H1 (cell line): ENCODE results near the gene MAP2K7. TPM values are rescaled to one million over a fixed set of nuclear protein-coding genes. Genes with fewer than 3 reads are reported as not detected.

Source experiments
- CTCF ChIA-PET: fragments of 300-600 bp; sonication (Branson Sonifier 250); formaldehyde crosslinking; loops from one replicate; lab custom pipeline; 2021; ENCODE audit not compliant: partially characterized antibody; lab: Charles Lee
- POLR2A ChIA-PET: fragments of 300-600 bp; sonication (Branson Sonifier 250); formaldehyde crosslinking; loops from one replicate; lab custom pipeline; 2021; ENCODE audit warnings: inconsistent platforms; ENCODE audit not compliant: partially characterized antibody; lab: Charles Lee
- DNase-seq, 2 experiments: peaks; one replicate each; pipeline versions ENCODE4 v3.0.0 to v3.0.0-alpha.2; 2010 to 2022; ENCODE audit warnings: low spot score in 2 of 2, low read depth in 1 of 2, mixed read lengths in 1 of 2
- FAIRE-seq: peaks from 2 replicates; lab custom pipeline; 2011; peaks lifted over from hg19 to GRCh38; lab: Jason Lieb, UNC
- H2AFZ ChIP-seq: 2 replicates; pipeline ENCODE4 v1.8.1; 2012; ENCODE audit warnings: low read length, inconsistent platforms
- H2AK5ac ChIP-seq: 2 replicates; pipeline ENCODE4 v1.6.1; 2013; ENCODE audit warnings: low read depth, low read length
- H2BK120ac ChIP-seq: replicated peaks from 2 replicates; pipeline ENCODE3; 2013; ENCODE audit warnings: low read depth, low read length, inconsistent platforms
- H2BK12ac ChIP-seq: 2 replicates; pipeline ENCODE4 v1.6.1; 2013; ENCODE audit warnings: low read depth, low read length
- H2BK15ac ChIP-seq: 2 replicates; pipeline ENCODE4 v1.6.1; 2013; ENCODE audit warnings: low read length
- H2BK20ac ChIP-seq: 2 replicates; pipeline ENCODE4 v1.6.1; 2013; ENCODE audit warnings: low read length
- H2BK5ac ChIP-seq: 2 replicates; pipeline ENCODE4 v1.6.1; 2013; ENCODE audit warnings: low read depth, low read length
- H3K14ac ChIP-seq: 2 replicates; pipeline ENCODE4 v1.6.1; 2013; ENCODE audit warnings: inconsistent platforms; ENCODE audit not compliant: insufficient read length
- H3K18ac ChIP-seq: 2 replicates; pipeline ENCODE4 v1.6.1; 2013; ENCODE audit warnings: low read length; ENCODE audit errors: extremely low read depth
- H3K23ac ChIP-seq: 2 replicates; pipeline ENCODE4 v1.6.1; 2013; ENCODE audit warnings: inconsistent platforms; ENCODE audit not compliant: insufficient read length
- H3K23me2 ChIP-seq: 2 replicates; pipeline ENCODE4 v1.6.1; 2013; ENCODE audit warnings: low read depth, low read length
- H3K27ac ChIP-seq: 2 replicates; pipeline ENCODE4 v1.6.1; 2011; ENCODE audit warnings: low read depth, low read length, inconsistent platforms
- H3K27me3 ChIP-seq, 4 experiments: replicated peaks in 1 of 4; 1 replicate in 1 of 4; 2 replicates in 3 of 4; pipeline versions ENCODE4 v1.6.1 to v1.8.1; 2011 to 2013; ENCODE audit warnings: low read length in 3 of 4, mild to moderate bottlenecking in 3 of 4, inconsistent platforms in 2 of 4, mixed read lengths in 2 of 4, moderate library complexity in 1 of 4; ENCODE audit not compliant: control insufficient read depth in 3 of 4, insufficient read depth in 3 of 4; ENCODE audit errors: extremely low read depth in 1 of 4
- H3K36me3 ChIP-seq, 4 experiments: 2 replicates each; pipeline versions ENCODE4 v1.6.1 to v1.8.1; 2011 to 2013; ENCODE audit warnings: mild to moderate bottlenecking in 4 of 4, low read length in 3 of 4, moderate library complexity in 2 of 4, control low read depth in 1 of 4, inconsistent platforms in 1 of 4; ENCODE audit not compliant: insufficient read depth in 4 of 4, control insufficient read depth in 2 of 4
- H3K4ac ChIP-seq: replicated peaks from 2 replicates; pipeline ENCODE3; 2013; ENCODE audit warnings: low read length, low read depth, mixed read lengths, inconsistent platforms; ENCODE audit not compliant: insufficient read length
- H3K4me1 ChIP-seq, 4 experiments: replicated peaks in 1 of 4; 1 replicate in 1 of 4; 2 replicates in 3 of 4; pipeline versions ENCODE4 v1.6.1 to v1.8.1; 2011 to 2013; ENCODE audit warnings: low read length in 3 of 4, inconsistent platforms in 2 of 4, mixed read lengths in 1 of 4; ENCODE audit not compliant: insufficient read depth in 4 of 4, control insufficient read depth in 3 of 4
- H3K4me2 ChIP-seq, 2 experiments: 2 replicates each; pipeline versions ENCODE4 v1.6.1 to v1.8.1; 2011 to 2013; ENCODE audit warnings: low read depth in 2 of 2, low read length in 2 of 2, control low read depth in 1 of 2, inconsistent platforms in 1 of 2, mild to moderate bottlenecking in 1 of 2; ENCODE audit not compliant: insufficient read depth in 1 of 2
- H3K4me3 ChIP-seq, 4 experiments: fragments of 200-600, 300-600 bp in 1 of 4; sonication (generic), shearing (Covaris generic), sonication (Bioruptor Twin) in 1 of 4; 2 replicates each; pipeline versions ENCODE4 v1.5.1 to v1.8.1; 2011 to 2016; ENCODE audit warnings: low read length in 4 of 4, low read depth in 3 of 4, control low read depth in 2 of 4, inconsistent platforms in 2 of 4, mild to moderate bottlenecking in 2 of 4, mixed read lengths in 1 of 4, moderate library complexity in 1 of 4; ENCODE audit not compliant: insufficient read depth in 2 of 4; ENCODE audit errors: extremely low read depth in 1 of 4
- H3K56ac ChIP-seq: replicated peaks from 2 replicates; pipeline ENCODE3; 2013; ENCODE audit warnings: low read depth, mild to moderate bottlenecking, mixed read lengths, low read length, inconsistent platforms; ENCODE audit not compliant: insufficient read length
- H3K79me1 ChIP-seq: 2 replicates; pipeline ENCODE4 v1.6.1; 2013; ENCODE audit warnings: low read depth, low read length, control low read depth
- H3K79me2 ChIP-seq, 2 experiments: 2 replicates each; pipeline versions ENCODE4 v1.6.1 to v1.8.1; 2012 to 2013; ENCODE audit warnings: low read length in 2 of 2, mild to moderate bottlenecking in 2 of 2, inconsistent platforms in 1 of 2; ENCODE audit not compliant: insufficient read depth in 2 of 2, control insufficient read depth in 1 of 2
- H3K9ac ChIP-seq, 4 experiments: replicated peaks in 1 of 4; 1 replicate in 1 of 4; 2 replicates in 3 of 4; pipeline versions ENCODE4 v1.6.1 to v1.8.1; 2011 to 2013; ENCODE audit warnings: low read depth in 3 of 4, low read length in 3 of 4, control low read depth in 2 of 4, mild to moderate bottlenecking in 2 of 4, moderate library complexity in 2 of 4, inconsistent platforms in 1 of 4; ENCODE audit errors: extremely low read depth in 1 of 4
- H3K9me3 ChIP-seq, 2 experiments: 2 replicates each; pipeline versions ENCODE4 v1.6.1 to v1.8.1; 2012 to 2013; ENCODE audit warnings: mild to moderate bottlenecking in 2 of 2, moderate library complexity in 2 of 2, control low read depth in 1 of 2, inconsistent platforms in 1 of 2, low read depth in 1 of 2, low read length in 1 of 2, mixed read lengths in 1 of 2; ENCODE audit not compliant: insufficient read depth in 2 of 2
- H4K20me1 ChIP-seq, 2 experiments: replicated peaks in 1 of 2; 2 replicates each; pipeline versions ENCODE3 to v1.8.1; 2011 to 2013; ENCODE audit warnings: inconsistent platforms in 2 of 2, low read length in 2 of 2, mild to moderate bottlenecking in 1 of 2; ENCODE audit not compliant: insufficient read depth in 2 of 2, control insufficient read depth in 1 of 2
- H4K5ac ChIP-seq: 2 replicates; pipeline ENCODE4 v1.6.1; 2013; ENCODE audit warnings: low read length, low read depth, mixed read lengths, inconsistent platforms; ENCODE audit not compliant: insufficient read length
- H4K8ac ChIP-seq: 2 replicates; pipeline ENCODE4 v1.8.0; 2013; ENCODE audit warnings: mild to moderate bottlenecking, moderate library complexity, low read length, inconsistent platforms; ENCODE audit not compliant: insufficient read depth; ENCODE audit errors: extremely low read depth
- H4K91ac ChIP-seq: replicated peaks from 2 replicates; pipeline ENCODE3; 2013; ENCODE audit warnings: low read length, mixed read lengths, inconsistent platforms; ENCODE audit not compliant: insufficient read length
- EGR1 ChIP-seq: IDR thresholded peaks from 2 replicates; pipeline ENCODE4 v1.6.1; 2011; ENCODE audit warnings: low read depth, low read length, borderline replicate concordance
- EZH2 ChIP-seq: fragments of 200-600 bp; sonication (generic); IDR thresholded peaks from 2 replicates; pipeline ENCODE4 v1.7.1; 2012; ENCODE audit warnings: low read depth, mild to moderate bottlenecking, moderate library complexity, low read length, inconsistent platforms; ENCODE audit not compliant: severe bottlenecking
- HDAC6 ChIP-seq: IDR thresholded peaks from one replicate; pipeline ENCODE4 v1.7.1; 2012; ENCODE audit warnings: low read depth, mild to moderate bottlenecking, inconsistent platforms, low read length, moderate library complexity
- KDM1A ChIP-seq: fragments of 200-600, 300-600 bp; sonication (generic); IDR thresholded peaks from 2 replicates; pipeline ENCODE4 v1.7.1; 2016; ENCODE audit warnings: mild to moderate bottlenecking, low read length, borderline replicate concordance
- MAFK ChIP-seq: IDR thresholded peaks from 2 replicates; pipeline ENCODE4 v1.6.1; 2012; ENCODE audit warnings: low read depth, mild to moderate bottlenecking, improper control_type of control experiment, low read length
- POLR2AphosphoS5 ChIP-seq: IDR thresholded peaks from 2 replicates; pipeline ENCODE4 v1.6.1; 2011; ENCODE audit warnings: low read depth, low read length
- SAP30 ChIP-seq: fragments of 300-600 bp; sonication (generic); IDR thresholded peaks from 2 replicates; pipeline ENCODE4 v1.7.1; 2012; ENCODE audit warnings: low read length, moderate library complexity, mild to moderate bottlenecking, inconsistent platforms; ENCODE audit not compliant: insufficient read depth, insufficient replicate concordance
- SIX5 ChIP-seq: IDR thresholded peaks from 2 replicates; pipeline ENCODE4 v1.6.1; 2011; ENCODE audit warnings: mild to moderate bottlenecking, low read depth, low read length
- TBP ChIP-seq: IDR thresholded peaks from 2 replicates; pipeline ENCODE4 v1.6.1; 2011; ENCODE audit warnings: low read depth, low read length, improper control_type of control experiment
- WGBS, 2 experiments: shearing (Covaris generic) in 1 of 2; methylation state at CpG; one replicate each; pipeline versions ENCODE4 v1.1.6 to v1.1.7; 2013 to 2015; ENCODE audit warnings: low lambda C conversion rate in 2 of 2, mixed read lengths in 2 of 2, inconsistent platforms in 1 of 2, low coverage in 1 of 2, missing lambda C conversion rate in 1 of 2; ENCODE audit not compliant: insufficient replicate concordance in 2 of 2, insufficient coverage in 1 of 2, insufficient read length in 1 of 2; ENCODE audit errors: extremely low coverage in 1 of 2, missing lambda C conversion rate in 1 of 2; 5-methylcytosine and 5-hydroxymethylcytosine counted together
- polyA plus RNA-seq, 7 experiments: library from polyadenylated mRNA; depleted of rRNA in 3 of 7; stranded (reverse) in 5 of 7; unstranded in 2 of 7; fragments of >200 nt in 5 of 7; fragments of 200-250 nt in 2 of 7; gene quantifications; 1 replicate in 5 of 7; 2 replicates in 1 of 7; 4 replicates in 1 of 7; pipeline versions ENCODE4 v1.2.1 to v1.2.3, GENCODE V29; 2011 to 2013; ENCODE audit warnings: missing spikeins in 2 of 7, mixed read lengths in 2 of 7
- total RNA-seq: library from RNA; stranded (reverse); fragmentation: NEBNext Ultra II Directional; extraction: Animal tissue kit (Norgen Biotek cat#: 25700); gene quantifications from 2 replicates; pipeline ENCODE4 v1.2.1, GENCODE V29; 2021

The MAP2K7 gene
- total and polyA plus RNA-seq, 2 of the 8 experiments (the other 6 are each of a cell fraction or from before 2014, with no cell fraction given) = 8.9 to 38.3 TPM

DNA sequence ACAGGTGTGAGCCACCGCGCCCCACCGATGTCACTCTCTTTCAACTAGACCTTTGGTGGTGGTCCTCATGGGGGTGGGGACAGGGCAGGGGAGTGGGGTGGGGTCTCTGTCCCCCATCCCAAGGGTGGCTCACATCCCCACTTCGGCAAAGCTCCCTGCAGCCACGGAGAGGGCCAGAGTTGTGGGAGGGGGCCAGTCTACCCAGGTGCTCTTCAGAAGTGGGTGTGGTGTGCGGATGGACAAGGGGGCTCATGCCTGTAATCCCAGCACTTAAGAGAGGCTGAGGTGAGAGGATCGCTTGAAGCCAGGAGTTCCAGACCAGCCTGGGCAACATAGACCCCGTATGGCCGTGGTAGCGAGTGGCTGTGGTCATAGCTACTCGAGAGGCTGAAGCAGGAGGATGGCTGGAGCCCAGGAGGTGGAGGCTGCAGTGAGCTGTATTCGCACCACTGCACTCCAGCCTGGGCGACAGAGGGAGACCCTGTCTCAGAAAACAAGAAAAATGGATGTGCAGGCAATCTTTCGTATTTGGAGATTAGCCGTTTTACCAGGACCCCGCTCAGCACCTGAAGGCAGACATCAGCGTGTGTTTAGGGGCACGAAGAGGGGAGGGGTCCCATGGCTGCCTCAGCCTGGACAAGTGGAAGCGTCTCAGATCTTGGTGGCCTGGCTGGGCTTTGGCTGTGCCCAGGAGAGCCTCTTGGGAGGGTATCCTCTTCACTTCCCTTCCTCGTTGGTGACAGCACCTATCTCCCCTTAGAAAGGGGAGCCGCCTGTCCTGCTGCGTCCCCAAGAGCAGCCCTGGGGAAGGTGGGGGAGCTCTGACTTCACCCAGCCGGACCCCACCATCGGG lies 11.8 kb downstream of the MAP2K7 start:
- Histone ChIP-seq H3K36me3 (peaks cover 5 to 23% (median 12%) of the 10 kb centered on the region in 4 experiments; a peak in 4 of 8 replicates), H3K18ac (no peak overlapping the region; the same call in 1 of the 2 replicates), H3K14ac (no peak overlapping the region), H3K9me3 (no peaks in the 10 kb centered on the region), H3K79me1 (no peaks in the 10 kb centered on the region), H3K4me1 (peaks cover 0 to 15% (median 8%) of the 10 kb centered on the region in 4 experiments; a peak in 5 of 7 replicates), H2BK12ac (no peak overlapping the region), H3K23ac (no peak overlapping the region), H3K4me2 (peak overlapping the region; percentile 86 to 94), H3K27me3 (peaks cover 17 to 45% (median 39%) of the 10 kb centered on the region in 4 experiments; a peak in 6 of 7 replicates), H3K79me2 (no peaks in the 10 kb centered on the region), H3K4ac (no peak overlapping the region), H3K56ac (peak overlapping the region; percentile 59), H2AFZ (no peak overlapping the region), H4K91ac (peak overlapping the region; percentile 3), H2BK5ac (no peak overlapping the region), H3K27ac (no peak overlapping the region), H4K8ac (no peak overlapping the region), H2BK20ac (no peak overlapping the region), H3K23me2 (peaks cover 17% of the 10 kb centered on the region; the same call in 1 of the 2 replicates), H4K20me1 (peaks cover 2 to 6% of the 10 kb centered on the region in 2 experiments), H3K4me3 (peak overlapping the region; percentile 29 to 64 (median 34); a peak in 7 of 8 replicates), H2BK15ac (no peak overlapping the region), H2BK120ac (no peak overlapping the region), H4K5ac (no peak overlapping the region), H3K9ac (no peak overlapping the region), H2AK5ac (0 out of 2 replicates have a peak overlapping the region, but pooled peaks have one; percentile 11)
- POLR2A ChIA-PET = interaction anchor here (0.5 to 10.6 kb wide), 15 partner anchors 11 to 285 kb away, joined by 3 to 106 read pairs (median 4); partner anchors contain the start of genes CTXN1, MAP2K7, PRR36 and TIMM44
- no peak for DNase-seq
- WGBS, 2 experiments = 70% methylated on average over 22 of the region's 24 CpGs; no CpG with 5 or more reads in 1 of the 2 experiments
- no peak for TF ChIP-seq KDM1A
- TF ChIP-seq EZH2 = no peak
- no peak for TF ChIP-seq TBP
- TF ChIP-seq MAFK = no peak
- TF ChIP-seq HDAC6 = no peak
- TF ChIP-seq POLR2AphosphoS5 = no peak; the same call in 1 of the 2 replicates
- no peak for TF ChIP-seq EGR1
- TF ChIP-seq SAP30 = no peak
- TF ChIP-seq SIX5 = no peak
- CTCF ChIA-PET = interaction anchor here (0.8 to 9.0 kb wide), 16 partner anchors 7 to 203 kb away, joined by 3 to 112 read pairs (median 6); partner anchors contain the start of genes LRRC8E, MAP2K7, PRR36 and TIMM44
- no peak for FAIRE-seq
